HepG2 (cell line): Measurements from ENCODE around the gene ARHGAP31. TPM values are rescaled to one million over a fixed set of nuclear protein-coding genes. Genes with fewer than 3 reads are reported as not detected.
A peak's percentile ranks its signal among the peaks of the same experiment; 100 is the strongest.

Source experiments
- ATF7-NPFF ChIP-seq: sonication (generic); formaldehyde crosslinking; IDR thresholded peaks from 2 replicates; pipeline ENCODE4 v1.8.1; 2023; ENCODE audit warnings: mild to moderate bottlenecking, low read depth, missing genetic modification reagents, moderate library complexity
- KDM2A ChIP-seq: sonication (generic); formaldehyde crosslinking; IDR thresholded peaks from 2 replicates; pipeline ENCODE4 v1.4.0; 2020; ENCODE audit warnings: low read depth, missing genetic modification reagents, borderline replicate concordance
- LCORL ChIP-seq, 2 experiments: fragments of 450-650 bp in 1 of 2; sonication (generic) in 1 of 2; formaldehyde crosslinking in 1 of 2; IDR thresholded peaks; 2 replicates each; pipeline versions ENCODE4 v1.5.0 to v1.6.1; 2017 to 2020; ENCODE audit warnings: antibody characterized with exemption in 1 of 2, missing genetic modification reagents in 1 of 2
- MEIS2 ChIP-seq: sonication (generic); formaldehyde crosslinking; IDR thresholded peaks from 2 replicates; pipeline ENCODE4 v1.9.0; 2021; ENCODE audit warnings: mild to moderate bottlenecking, missing genetic modification reagents
- NFE2 ChIP-seq: sonication (generic); formaldehyde crosslinking; IDR thresholded peaks from 2 replicates; pipeline ENCODE4 v1.4.0; 2020; ENCODE audit warnings: missing genetic modification reagents
- RBM22 ChIP-seq: fragments of 200-400 bp; formaldehyde crosslinking; optimal IDR thresholded peaks from 2 replicates; pipeline ENCODE3; 2017; ENCODE audit warnings: mild to moderate bottlenecking, low read length, moderate library complexity
- SMAD1 ChIP-seq: sonication (generic); formaldehyde crosslinking; IDR thresholded peaks from 2 replicates; pipeline ENCODE4 v1.4.0; 2020; ENCODE audit warnings: missing genetic modification reagents, low read depth, mild to moderate bottlenecking, borderline replicate concordance
- YEATS2 ChIP-seq: sonication (generic); formaldehyde crosslinking; IDR thresholded peaks from 2 replicates; pipeline ENCODE4 v1.4.0; 2020; ENCODE audit warnings: missing genetic modification reagents, borderline replicate concordance
- ZBTB44 ChIP-seq: sonication (generic); formaldehyde crosslinking; IDR thresholded peaks from 2 replicates; pipeline ENCODE4 v1.4.0; 2020; ENCODE audit warnings: missing genetic modification reagents
- ZFP36L2 ChIP-seq: sonication (generic); formaldehyde crosslinking; IDR thresholded peaks from 2 replicates; pipeline ENCODE4 v1.4.0; 2020; ENCODE audit warnings: missing genetic modification reagents
- ZNF292 ChIP-seq: sonication (generic); formaldehyde crosslinking; IDR thresholded peaks from 2 replicates; pipeline ENCODE4 v1.8.1; 2022; ENCODE audit warnings: mild to moderate bottlenecking, low read depth, missing genetic modification reagents, borderline replicate concordance
- ZNF296 ChIP-seq: sonication (generic); formaldehyde crosslinking; conservative IDR thresholded peaks from 2 replicates; pipeline ENCODE4 v1.5.0; 2020; ENCODE audit warnings: mild to moderate bottlenecking, missing genetic modification reagents
- ZNF33B ChIP-seq: sonication (generic); formaldehyde crosslinking; IDR thresholded peaks from 2 replicates; pipeline ENCODE4 v1.5.1; 2020; ENCODE audit warnings: mild to moderate bottlenecking, missing genetic modification reagents
- ZNF362 ChIP-seq: sonication (generic); formaldehyde crosslinking; IDR thresholded peaks from 2 replicates; pipeline ENCODE4 v1.4.0; 2020; ENCODE audit warnings: missing genetic modification reagents, mild to moderate bottlenecking, borderline replicate concordance
- ZNF432 ChIP-seq: sonication (generic); formaldehyde crosslinking; IDR thresholded peaks from 2 replicates; pipeline ENCODE4 v1.5.0; 2020; ENCODE audit warnings: missing genetic modification reagents, mild to moderate bottlenecking, borderline replicate concordance
- ZNF460 ChIP-seq: sonication (generic); formaldehyde crosslinking; IDR thresholded peaks from 2 replicates; pipeline ENCODE4 v1.5.1; 2020; ENCODE audit warnings: missing genetic modification reagents, mild to moderate bottlenecking, borderline replicate concordance
- ZNF576 ChIP-seq: sonication (generic); formaldehyde crosslinking; IDR thresholded peaks from 2 replicates; pipeline ENCODE4 v1.4.0; 2020; ENCODE audit warnings: mild to moderate bottlenecking, missing genetic modification reagents
- polyA plus RNA-seq, 8 experiments: library from polyadenylated mRNA; depleted of rRNA in 3 of 8; stranded (reverse) in 7 of 8; unstranded in 1 of 8; fragments of >200 nt; fragmentation: Illumina TruSeq in 4 of 8; extraction: Trizol in 4 of 8; gene quantifications; 2 replicates each; pipeline versions ENCODE4 v1.2.1 to v1.2.3, GENCODE V29; 2011 to 2016; ENCODE audit warnings: low read depth in 4 of 8, missing spikeins in 1 of 8, mixed read lengths in 1 of 8; ENCODE audit not compliant: insufficient read depth in 1 of 8
- total RNA-seq, 5 experiments: library from RNA; depleted of rRNA; stranded (reverse); fragments of >200 nt; fragmentation: Illumina TruSeq; extraction: Trizol; gene quantifications; 2 replicates each; pipeline ENCODE4 v1.2.3, GENCODE V29; 2016; ENCODE audit warnings: low read depth in 1 of 5
- TF ChIP-seq, protein P1 (sequence below): sonication (generic); formaldehyde crosslinking; conservative IDR thresholded peaks from 2 replicates; pipeline ENCODE4 v1.8.1; 2023; ENCODE audit warnings: missing genetic modification reagents
- TF ChIP-seq, protein P2 (sequence below): sonication (generic); formaldehyde crosslinking; IDR thresholded peaks from 2 replicates; pipeline ENCODE4 v1.9.0; 2022; ENCODE audit warnings: missing genetic modification reagents, mild to moderate bottlenecking, borderline replicate concordance
- TF ChIP-seq, protein P3 (sequence below): fragments of 450-650 bp; IDR thresholded peaks from 2 replicates; pipeline ENCODE4 v1.6.1; 2017

ARHGAP31 gene
- total and polyA plus RNA-seq, 2 of the 13 experiments (the other 11 are each of a cell fraction or from before 2014, with no cell fraction given): not detected

GRCh38 chr3:119463171-119464169 is 169.3 kb downstream of the ARHGAP31 start, which contains the start of gene TMEM39A (continued):
- TF ChIP-seq ZBTB44 (CRISPR knock-in tag): no peak
- TF ChIP-seq NFE2 (CRISPR knock-in tag): no peak
- 0 out of 2 replicates have a peak, but pooled peaks have one; percentile 31 for TF ChIP-seq ZNF33B (CRISPR knock-in tag)
- no peak for TF ChIP-seq ZNF362 (CRISPR knock-in tag)
- TF ChIP-seq RBM22: no peak
- TF ChIP-seq KDM2A (CRISPR knock-in tag): peak; percentile 98
- TF ChIP-seq LCORL (IDR thresholded peaks at IDR 0.05): no peak
- TF ChIP-seq LCORL (CRISPR knock-in tag; IDR thresholded peaks at IDR 0.05): peak; percentile 12; the same call in 1 of the 2 replicates
- no peak for TF ChIP-seq MEIS2 (CRISPR knock-in tag)
- TF ChIP-seq ZFP36L2 (CRISPR knock-in tag): no peak; the same call in 1 of the 2 replicates
- no peak; the same call in 1 of the 2 replicates for TF ChIP-seq ZNF460 (CRISPR knock-in tag)
- TF ChIP-seq ATF7-NPFF (CRISPR knock-in tag): no peak
- no peak for TF ChIP-seq ZNF576
- TF ChIP-seq, protein P1, sequence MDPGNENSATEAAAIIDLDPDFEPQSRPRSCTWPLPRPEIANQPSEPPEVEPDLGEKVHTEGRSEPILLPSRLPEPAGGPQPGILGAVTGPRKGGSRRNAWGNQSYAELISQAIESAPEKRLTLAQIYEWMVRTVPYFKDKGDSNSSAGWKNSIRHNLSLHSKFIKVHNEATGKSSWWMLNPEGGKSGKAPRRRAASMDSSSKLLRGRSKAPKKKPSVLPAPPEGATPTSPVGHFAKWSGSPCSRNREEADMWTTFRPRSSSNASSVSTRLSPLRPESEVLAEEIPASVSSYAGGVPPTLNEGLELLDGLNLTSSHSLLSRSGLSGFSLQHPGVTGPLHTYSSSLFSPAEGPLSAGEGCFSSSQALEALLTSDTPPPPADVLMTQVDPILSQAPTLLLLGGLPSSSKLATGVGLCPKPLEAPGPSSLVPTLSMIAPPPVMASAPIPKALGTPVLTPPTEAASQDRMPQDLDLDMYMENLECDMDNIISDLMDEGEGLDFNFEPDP (CRISPR knock-in tag): no peak
- no peak for TF ChIP-seq ZNF432
- TF ChIP-seq, protein P2, sequence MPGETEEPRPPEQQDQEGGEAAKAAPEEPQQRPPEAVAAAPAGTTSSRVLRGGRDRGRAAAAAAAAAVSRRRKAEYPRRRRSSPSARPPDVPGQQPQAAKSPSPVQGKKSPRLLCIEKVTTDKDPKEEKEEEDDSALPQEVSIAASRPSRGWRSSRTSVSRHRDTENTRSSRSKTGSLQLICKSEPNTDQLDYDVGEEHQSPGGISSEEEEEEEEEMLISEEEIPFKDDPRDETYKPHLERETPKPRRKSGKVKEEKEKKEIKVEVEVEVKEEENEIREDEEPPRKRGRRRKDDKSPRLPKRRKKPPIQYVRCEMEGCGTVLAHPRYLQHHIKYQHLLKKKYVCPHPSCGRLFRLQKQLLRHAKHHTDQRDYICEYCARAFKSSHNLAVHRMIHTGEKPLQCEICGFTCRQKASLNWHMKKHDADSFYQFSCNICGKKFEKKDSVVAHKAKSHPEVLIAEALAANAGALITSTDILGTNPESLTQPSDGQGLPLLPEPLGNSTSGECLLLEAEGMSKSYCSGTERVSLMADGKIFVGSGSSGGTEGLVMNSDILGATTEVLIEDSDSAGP (CRISPR knock-in tag): peak; percentile 89; the same call in 1 of the 2 replicates
- no peak for TF ChIP-seq ZNF292 (CRISPR knock-in tag)
- TF ChIP-seq, protein P3, sequence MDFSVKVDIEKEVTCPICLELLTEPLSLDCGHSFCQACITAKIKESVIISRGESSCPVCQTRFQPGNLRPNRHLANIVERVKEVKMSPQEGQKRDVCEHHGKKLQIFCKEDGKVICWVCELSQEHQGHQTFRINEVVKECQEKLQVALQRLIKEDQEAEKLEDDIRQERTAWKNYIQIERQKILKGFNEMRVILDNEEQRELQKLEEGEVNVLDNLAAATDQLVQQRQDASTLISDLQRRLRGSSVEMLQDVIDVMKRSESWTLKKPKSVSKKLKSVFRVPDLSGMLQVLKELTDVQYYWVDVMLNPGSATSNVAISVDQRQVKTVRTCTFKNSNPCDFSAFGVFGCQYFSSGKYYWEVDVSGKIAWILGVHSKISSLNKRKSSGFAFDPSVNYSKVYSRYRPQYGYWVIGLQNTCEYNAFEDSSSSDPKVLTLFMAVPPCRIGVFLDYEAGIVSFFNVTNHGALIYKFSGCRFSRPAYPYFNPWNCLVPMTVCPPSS: no peak
- TF ChIP-seq YEATS2 (CRISPR knock-in tag): peak; percentile 95
- no peak for TF ChIP-seq ZNF296 (CRISPR knock-in tag)
- peak; percentile 83; the same call in 1 of the 2 replicates for TF ChIP-seq SMAD1 (CRISPR knock-in tag)
